ENCODE data around the gene GLUL.

Gene GLUL

DNA sequence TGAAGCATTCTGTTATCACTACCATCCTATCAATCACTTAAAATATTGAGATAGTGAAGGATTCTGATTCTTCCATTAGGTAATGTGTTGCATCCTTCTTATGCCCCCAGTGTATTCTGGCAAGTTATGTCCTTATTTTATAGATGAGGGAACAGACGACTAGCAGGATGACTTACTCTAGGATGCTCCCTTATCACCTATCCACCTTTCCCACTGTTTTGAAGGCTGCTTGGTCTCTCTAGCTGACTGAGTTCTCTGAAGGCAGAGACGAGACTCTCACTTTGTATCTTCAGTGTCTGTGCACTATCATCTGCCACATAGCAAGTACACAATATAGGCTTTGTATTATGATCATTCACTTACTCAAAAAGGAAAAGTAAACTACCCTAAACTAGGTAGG is 4.0 kb downstream of the GLUL start:
- TF ChIP-seq, protein P1, sequence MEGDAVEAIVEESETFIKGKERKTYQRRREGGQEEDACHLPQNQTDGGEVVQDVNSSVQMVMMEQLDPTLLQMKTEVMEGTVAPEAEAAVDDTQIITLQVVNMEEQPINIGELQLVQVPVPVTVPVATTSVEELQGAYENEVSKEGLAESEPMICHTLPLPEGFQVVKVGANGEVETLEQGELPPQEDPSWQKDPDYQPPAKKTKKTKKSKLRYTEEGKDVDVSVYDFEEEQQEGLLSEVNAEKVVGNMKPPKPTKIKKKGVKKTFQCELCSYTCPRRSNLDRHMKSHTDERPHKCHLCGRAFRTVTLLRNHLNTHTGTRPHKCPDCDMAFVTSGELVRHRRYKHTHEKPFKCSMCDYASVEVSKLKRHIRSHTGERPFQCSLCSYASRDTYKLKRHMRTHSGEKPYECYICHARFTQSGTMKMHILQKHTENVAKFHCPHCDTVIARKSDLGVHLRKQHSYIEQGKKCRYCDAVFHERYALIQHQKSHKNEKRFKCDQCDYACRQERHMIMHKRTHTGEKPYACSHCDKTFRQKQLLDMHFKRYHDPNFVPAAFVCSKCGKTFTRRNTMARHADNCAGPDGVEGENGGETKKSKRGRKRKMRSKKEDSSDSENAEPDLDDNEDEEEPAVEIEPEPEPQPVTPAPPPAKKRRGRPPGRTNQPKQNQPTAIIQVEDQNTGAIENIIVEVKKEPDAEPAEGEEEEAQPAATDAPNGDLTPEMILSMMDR (IDR thresholded peaks at IDR 0.05; ENCODE audit: borderline replicate concordance, insufficient read depth, low read depth, low read length) = no peak
- H3K4me3 ChIP-seq (ENCODE audit: low read depth, low read length) = no peak overlapping the region

DNA sequence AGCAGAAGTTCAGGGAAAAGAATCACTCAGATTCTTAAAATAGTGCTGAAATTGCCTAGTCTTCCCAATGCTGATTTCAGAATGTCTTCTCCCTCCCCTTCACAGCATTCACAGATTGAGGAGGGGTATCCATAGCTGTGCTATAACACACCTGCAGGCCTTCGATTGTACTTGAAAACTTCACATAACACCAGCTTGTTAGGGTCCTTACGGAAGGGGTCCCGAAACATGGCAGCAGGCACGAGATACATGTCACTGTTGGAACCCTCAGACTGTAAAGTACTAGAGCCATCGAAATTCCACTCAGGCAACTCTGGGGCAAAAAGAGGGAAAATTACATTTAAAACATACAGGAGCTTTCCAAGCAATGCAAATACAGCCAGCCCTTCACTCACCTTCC is 4.6 kb downstream of the GLUL start:
- no peak overlapping the region for H3K4me3 ChIP-seq (ENCODE audit: low read depth, low read length)
- TF ChIP-seq, protein P1 (IDR thresholded peaks at IDR 0.05; ENCODE audit: borderline replicate concordance, insufficient read depth, low read depth, low read length) = no peak

DNA sequence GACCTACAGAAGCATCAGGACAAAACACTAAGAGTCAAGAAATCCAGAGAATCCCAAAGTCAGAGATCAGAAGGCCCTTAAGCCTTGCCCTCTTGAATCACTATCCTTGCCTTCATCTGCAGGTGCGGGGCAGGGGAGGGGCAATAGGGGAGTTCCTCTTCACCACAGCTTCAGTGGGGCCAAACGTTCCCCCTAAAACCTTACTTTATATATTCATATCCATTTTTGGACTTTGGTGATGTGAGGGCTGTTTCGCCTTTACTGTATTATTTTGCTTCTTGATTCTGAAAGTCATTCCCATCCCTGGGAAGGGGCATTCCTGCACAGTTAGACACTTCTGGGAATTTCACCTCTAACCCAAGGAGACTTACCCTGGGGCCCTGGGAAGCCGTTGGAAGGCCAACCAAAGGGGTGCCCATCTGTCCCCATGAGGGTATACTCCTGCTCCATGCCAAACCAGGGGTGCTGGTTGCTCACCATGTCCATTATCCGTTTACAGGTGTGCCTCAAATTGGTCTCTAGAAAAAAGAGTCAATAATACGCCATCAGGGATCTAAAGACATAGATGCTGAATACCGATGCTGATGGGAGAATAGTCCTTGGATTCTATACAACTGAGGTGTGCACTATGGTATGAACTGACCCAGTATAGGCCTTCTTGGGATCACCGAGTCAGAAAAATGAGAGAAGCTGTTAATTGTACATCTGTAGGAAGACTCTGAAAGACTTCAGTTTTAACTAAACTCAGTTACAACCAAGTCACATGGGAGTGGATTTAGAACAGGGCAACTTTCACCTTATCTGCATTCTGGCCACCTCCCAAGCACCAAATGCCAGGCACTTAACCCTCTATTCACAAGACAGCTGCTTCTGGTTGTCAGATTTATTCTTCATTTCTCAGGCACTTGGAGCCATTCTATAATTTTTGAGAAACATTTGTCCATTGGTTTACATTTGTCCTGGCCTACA is 5.4 kb downstream of the GLUL start:
- no peak overlapping the region for H3K4me3 ChIP-seq (ENCODE audit: low read depth, low read length)
- TF ChIP-seq, protein P1 (IDR thresholded peaks at IDR 0.05; ENCODE audit: borderline replicate concordance, insufficient read depth, low read depth, low read length) = no peak

DNA sequence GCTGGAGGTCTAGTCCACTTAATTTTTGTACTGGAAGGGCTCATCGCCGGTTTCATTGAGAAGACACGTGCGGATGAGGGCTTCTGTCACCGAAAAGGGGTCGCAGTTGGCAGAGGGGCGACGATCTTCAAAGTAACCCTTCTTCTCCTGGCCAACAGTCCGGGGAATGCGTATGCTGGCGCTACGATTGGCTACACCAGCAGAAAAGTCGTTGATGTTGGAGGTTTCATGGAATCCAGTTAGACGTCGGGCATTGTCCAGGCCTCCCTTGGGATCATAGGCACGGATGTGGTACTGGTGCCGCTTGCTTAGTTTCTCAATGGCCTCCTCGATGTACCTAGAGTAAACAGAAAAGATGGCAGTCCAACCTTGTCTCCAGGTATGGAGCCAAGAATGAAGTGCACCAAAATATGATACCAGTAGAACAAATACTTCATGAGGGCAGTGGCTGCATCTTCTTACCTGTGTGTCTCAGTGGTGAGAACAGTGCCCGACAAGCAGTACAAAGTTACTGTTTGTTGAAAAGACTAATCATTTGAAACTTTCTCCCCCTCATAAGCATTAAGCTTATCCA is 7.1 kb downstream of the GLUL start:
- H3K4me3 ChIP-seq (ENCODE audit: low read depth, low read length) = no peak overlapping the region
- TF ChIP-seq, protein P1 (IDR thresholded peaks at IDR 0.05; ENCODE audit: borderline replicate concordance, insufficient read depth, low read depth, low read length) = no peak

DNA sequence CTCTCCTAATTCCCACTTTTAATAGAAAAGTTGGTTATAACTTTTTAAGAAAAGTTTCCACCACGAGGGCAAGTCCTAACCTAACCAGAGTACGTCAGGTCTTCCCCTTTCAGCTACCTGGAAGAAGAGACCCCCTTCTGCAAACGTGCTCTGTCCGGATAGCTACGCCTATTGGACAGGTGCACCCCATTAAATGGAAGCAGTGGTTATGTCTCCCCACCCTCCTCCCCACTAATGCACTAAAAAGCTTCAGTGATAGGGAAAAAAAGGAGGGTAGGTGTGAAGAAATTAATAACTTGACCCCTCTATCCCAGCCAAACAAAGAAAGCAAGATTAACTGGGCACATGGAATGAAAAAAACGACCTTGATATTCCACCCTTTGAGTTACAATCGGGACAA is 7.7 kb downstream of the GLUL start:
- TF ChIP-seq, protein P1 (IDR thresholded peaks at IDR 0.05; ENCODE audit: borderline replicate concordance, insufficient read depth, low read depth, low read length) = no peak
- no peak overlapping the region for H3K4me3 ChIP-seq (ENCODE audit: low read depth, low read length)

DNA sequence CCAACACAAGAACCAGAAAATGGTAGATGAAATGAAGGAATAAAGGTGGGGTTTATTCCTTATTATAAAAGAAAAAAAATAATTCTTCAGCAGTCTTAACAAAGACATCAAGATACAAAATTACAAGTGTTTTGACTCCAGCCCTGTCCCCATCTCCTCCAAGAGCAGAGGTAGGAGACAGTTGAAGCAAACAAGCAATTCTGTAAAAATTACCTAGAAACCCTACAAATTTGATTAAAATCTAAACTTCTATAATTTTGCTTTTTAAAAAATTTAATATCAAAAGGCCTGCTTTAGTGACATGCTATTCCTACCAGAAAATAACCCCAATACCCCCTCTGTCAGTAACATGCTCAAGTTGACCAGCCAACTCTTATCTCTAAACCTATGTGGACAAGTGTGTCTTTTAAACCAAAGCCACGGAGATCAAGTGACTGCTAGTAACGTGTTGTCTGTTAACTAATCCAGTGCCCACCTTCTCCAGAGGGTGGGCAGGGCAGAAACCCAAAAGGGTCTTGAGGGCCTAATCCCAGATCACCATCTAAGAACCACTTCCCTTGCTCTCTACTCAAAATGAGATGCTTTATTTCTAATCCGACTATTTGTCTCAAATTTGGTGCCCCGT is 8.4 kb downstream of the GLUL start:
- no peak overlapping the region for H3K4me3 ChIP-seq (ENCODE audit: low read depth, low read length)
- TF ChIP-seq, protein P1 (IDR thresholded peaks at IDR 0.05; ENCODE audit: borderline replicate concordance, insufficient read depth, low read depth, low read length) = no peak

Measured in GM12875 (cell line).